HEK293 (cell line): Measurements from ENCODE around the gene BACH2.

Source experiments
- CTCF ChIA-PET: fragments of 350-600 bp; formaldehyde crosslinking; extraction: SDS; loops from one replicate; lab custom pipeline; 2021; ENCODE audit warnings: antibody characterized with exemption; lab: Yijun Ruan, JAX
- POLR2A ChIA-PET: fragments of 300-600 bp; formaldehyde crosslinking; extraction: SDS; loops from one replicate; lab custom pipeline; 2020; ENCODE audit warnings: antibody characterized with exemption, inconsistent platforms; lab: Yijun Ruan, JAX
- H3K27ac ChIP-seq: fragments of 200-500 bp; sonication (Bioruptor generic); 2 replicates; pipeline ENCODE4 v1.5.1; 2014; ENCODE audit warnings: low read depth, low read length, control low read depth, inconsistent platforms; ENCODE audit errors: extremely low read depth
- H3K36me3 ChIP-seq, 2 experiments: fragments of 200-500 bp in 1 of 2; sonication (Bioruptor generic) in 1 of 2; 1 replicate in 1 of 2; 2 replicates in 1 of 2; pipeline ENCODE4 v1.5.1; 2014 to 2017; ENCODE audit warnings: inconsistent platforms in 2 of 2, low read length in 2 of 2; ENCODE audit not compliant: control insufficient read depth in 2 of 2, insufficient read depth in 1 of 2
- H3K4me1 ChIP-seq: fragments of 200-500 bp; sonication (Bioruptor generic); 2 replicates; pipeline ENCODE4 v1.5.1; 2014; ENCODE audit warnings: mild to moderate bottlenecking, low read length, inconsistent platforms; ENCODE audit not compliant: control insufficient read depth, insufficient read depth
- H3K4me3 ChIP-seq: 2 replicates; pipeline ENCODE4 v1.5.1; 2011; ENCODE audit warnings: low read depth, mild to moderate bottlenecking, control low read depth, low read length, moderate library complexity
- H3K9me3 ChIP-seq: fragments of 200-500 bp; sonication (Bioruptor generic); 2 replicates; pipeline ENCODE4 v1.5.1; 2014; ENCODE audit warnings: low read depth, low read length, inconsistent platforms; ENCODE audit not compliant: control insufficient read depth, insufficient read depth
- ELK4 ChIP-seq: IDR thresholded peaks from 2 replicates; pipeline ENCODE4 v1.6.1; 2011; ENCODE audit warnings: mild to moderate bottlenecking, low read depth, low read length, borderline replicate concordance
- KLF1 ChIP-seq: fragments of 450-650 bp; formaldehyde crosslinking; IDR thresholded peaks from 2 replicates; pipeline ENCODE4 v1.5.1; 2016; ENCODE audit warnings: missing biosample characterization, missing genetic modification characterization
- KLF10 ChIP-seq: fragments of 450-650 bp; IDR thresholded peaks from 2 replicates; pipeline ENCODE4 v1.5.1; 2018; ENCODE audit warnings: missing biosample characterization, mild to moderate bottlenecking, missing genetic modification characterization
- MZF1 ChIP-seq: fragments of 450-650 bp; formaldehyde crosslinking; IDR thresholded peaks from 2 replicates; pipeline ENCODE4 v1.5.1; 2017; ENCODE audit warnings: missing biosample characterization, missing genetic modification characterization, borderline replicate concordance
- OVOL3 ChIP-seq: fragments of 450-650 bp; formaldehyde crosslinking; IDR thresholded peaks from 2 replicates; pipeline ENCODE4 v1.5.1; 2016; ENCODE audit warnings: missing biosample characterization, missing genetic modification characterization
- RBAK ChIP-seq: fragments of 450-650 bp; formaldehyde crosslinking; IDR thresholded peaks from 2 replicates; pipeline ENCODE4 v1.5.1; 2016; ENCODE audit warnings: missing biosample characterization, missing genetic modification characterization
- YY1 ChIP-seq: fragments of 450-650 bp; formaldehyde crosslinking; IDR thresholded peaks from 2 replicates; pipeline ENCODE4 v1.5.1; 2018; ENCODE audit warnings: missing biosample characterization, missing genetic modification characterization
- ZBTB17 ChIP-seq: fragments of 450-650 bp; formaldehyde crosslinking; IDR thresholded peaks from 2 replicates; pipeline ENCODE4 v1.5.1; 2016; ENCODE audit warnings: missing biosample characterization, missing genetic modification characterization
- ZNF140 ChIP-seq: fragments of 450-650 bp; formaldehyde crosslinking; IDR thresholded peaks from 2 replicates; pipeline ENCODE4 v1.5.1; 2016; ENCODE audit warnings: missing biosample characterization, missing genetic modification characterization
- ZNF155 ChIP-seq: fragments of 450-650 bp; formaldehyde crosslinking; IDR thresholded peaks from 2 replicates; pipeline ENCODE4 v1.5.1; 2016; ENCODE audit warnings: missing biosample characterization, missing genetic modification characterization
- ZNF169 ChIP-seq: fragments of 450-650 bp; formaldehyde crosslinking; IDR thresholded peaks from 2 replicates; pipeline ENCODE4 v1.5.1; 2016; ENCODE audit warnings: missing biosample characterization, missing genetic modification characterization
- ZNF221 ChIP-seq: fragments of 450-650 bp; formaldehyde crosslinking; IDR thresholded peaks from 2 replicates; pipeline ENCODE4 v1.5.1; 2017; ENCODE audit warnings: missing biosample characterization, missing genetic modification characterization, borderline replicate concordance
- ZNF292 ChIP-seq: fragments of 450-650 bp; formaldehyde crosslinking; IDR thresholded peaks from 2 replicates; pipeline ENCODE4 v1.5.1; 2016; ENCODE audit warnings: low read depth, missing biosample characterization, missing genetic modification characterization, borderline replicate concordance
- ZNF48 ChIP-seq: fragments of 450-650 bp; formaldehyde crosslinking; IDR thresholded peaks from 2 replicates; pipeline ENCODE4 v1.5.1; 2016; ENCODE audit warnings: missing biosample characterization, missing genetic modification characterization
- ZNF510 ChIP-seq: fragments of 450-650 bp; formaldehyde crosslinking; IDR thresholded peaks from 2 replicates; pipeline ENCODE4 v1.5.1; 2018; ENCODE audit warnings: mild to moderate bottlenecking, missing genetic modification characterization, missing biosample characterization; ENCODE audit not compliant: insufficient replicate concordance
- ZNF544 ChIP-seq: fragments of 450-650 bp; formaldehyde crosslinking; IDR thresholded peaks from 2 replicates; pipeline ENCODE4 v1.5.0; 2017; ENCODE audit warnings: missing biosample characterization, missing genetic modification characterization
- ZNF560 ChIP-seq: fragments of 450-650 bp; formaldehyde crosslinking; IDR thresholded peaks from 2 replicates; pipeline ENCODE4 v1.5.1; 2017; ENCODE audit warnings: missing biosample characterization, missing genetic modification characterization, borderline replicate concordance
- ZNF600 ChIP-seq: fragments of 450-650 bp; formaldehyde crosslinking; IDR thresholded peaks from 2 replicates; pipeline ENCODE4 v1.5.1; 2016; ENCODE audit warnings: missing biosample characterization, missing genetic modification characterization
- ZNF610 ChIP-seq: fragments of 450-650 bp; formaldehyde crosslinking; IDR thresholded peaks from 2 replicates; pipeline ENCODE4 v1.5.1; 2016; ENCODE audit warnings: missing biosample characterization, missing genetic modification characterization, borderline replicate concordance
- ZNF626 ChIP-seq: fragments of 450-650 bp; sonication (Bioruptor Pico); formaldehyde crosslinking; IDR thresholded peaks from 2 replicates; pipeline ENCODE4 v1.5.1; 2018; ENCODE audit warnings: missing biosample characterization, missing genetic modification characterization, inconsistent platforms
- ZNF660 ChIP-seq: fragments of 450-650 bp; IDR thresholded peaks from 2 replicates; pipeline ENCODE4 v1.5.1; 2018; ENCODE audit warnings: missing biosample characterization, mild to moderate bottlenecking, missing genetic modification characterization
- ZNF768 ChIP-seq: fragments of 450-650 bp; formaldehyde crosslinking; IDR thresholded peaks from 2 replicates; pipeline ENCODE4 v1.5.1; 2018; ENCODE audit warnings: missing biosample characterization, mild to moderate bottlenecking, missing genetic modification characterization
- TF ChIP-seq, protein P1 (sequence below): sonication (generic); formaldehyde crosslinking; IDR thresholded peaks from 2 replicates; pipeline ENCODE4 v1.8.1; 2022; ENCODE audit warnings: mild to moderate bottlenecking, moderate library complexity, missing genetic modification reagents

Gene BACH2

GRCh38 chr6:90035047-90035723 lies 261.5 kb downstream of the BACH2 start:
- H3K4me3 ChIP-seq = no peak overlapping the region
- H3K9me3 ChIP-seq = no peaks in the 10 kb centered on the region
- ChIA-PET CTCF (no interaction called here), POLR2A (no interaction called here)
- no peaks in the 10 kb centered on the region for H3K4me1 ChIP-seq
- no peak overlapping the region for H3K27ac ChIP-seq
- H3K36me3 ChIP-seq = no peaks in the 10 kb centered on the region
- TF ChIP-seq KLF1 (tag by site-specific recombination) = no peak
- no peak for TF ChIP-seq ZNF169 (tag by site-specific recombination)
- no peak for TF ChIP-seq ZNF600
- TF ChIP-seq ZNF544 (tag by site-specific recombination) = no peak
- no peak for TF ChIP-seq ZNF610 (tag by site-specific recombination)
- TF ChIP-seq, all 188 proteins: peak for 0

DNA sequence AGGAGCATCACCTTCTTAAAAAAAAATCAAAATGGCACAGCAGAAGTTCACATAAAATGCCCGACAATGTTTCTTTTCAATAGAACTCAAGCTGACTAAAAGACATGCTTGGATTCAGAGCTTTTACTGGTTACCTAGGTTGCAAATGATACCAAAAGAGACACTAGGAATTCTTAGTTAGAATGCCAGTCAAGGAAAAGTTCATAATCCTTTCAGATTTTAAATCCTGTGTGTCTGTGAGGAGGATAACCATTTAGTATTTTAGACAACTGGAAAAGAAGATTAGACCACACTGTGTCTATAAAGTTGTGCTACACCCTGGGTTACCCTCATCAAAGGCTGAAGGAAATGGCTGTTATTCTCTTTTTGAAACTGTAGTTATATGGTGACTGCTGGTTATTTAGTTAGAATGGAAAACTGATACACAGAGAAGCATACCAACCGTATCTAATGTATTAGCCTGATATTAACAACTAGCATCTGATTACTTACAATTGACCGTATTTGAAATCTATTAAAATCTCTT lies 262.8 kb downstream of the BACH2 start:
- CTCF ChIA-PET = no interaction called here
- no peak overlapping the region for H3K4me3 ChIP-seq
- no peaks in the 10 kb centered on the region for H3K4me1 ChIP-seq
- no peak overlapping the region for H3K27ac ChIP-seq
- no peak for TF ChIP-seq ZNF140 (tag by site-specific recombination)
- TF ChIP-seq, protein P1, sequence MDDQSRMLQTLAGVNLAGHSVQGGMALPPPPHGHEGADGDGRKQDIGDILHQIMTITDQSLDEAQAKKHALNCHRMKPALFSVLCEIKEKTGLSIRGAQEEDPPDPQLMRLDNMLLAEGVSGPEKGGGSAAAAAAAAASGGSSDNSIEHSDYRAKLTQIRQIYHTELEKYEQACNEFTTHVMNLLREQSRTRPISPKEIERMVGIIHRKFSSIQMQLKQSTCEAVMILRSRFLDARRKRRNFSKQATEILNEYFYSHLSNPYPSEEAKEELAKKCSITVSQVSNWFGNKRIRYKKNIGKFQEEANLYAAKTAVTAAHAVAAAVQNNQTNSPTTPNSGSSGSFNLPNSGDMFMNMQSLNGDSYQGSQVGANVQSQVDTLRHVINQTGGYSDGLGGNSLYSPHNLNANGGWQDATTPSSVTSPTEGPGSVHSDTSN (CRISPR knock-in tag) = no peak
- no peak for TF ChIP-seq KLF10 (tag by site-specific recombination)
- TF ChIP-seq ZNF660 = no peak
- no peak for TF ChIP-seq ZNF221 (tag by site-specific recombination)
- TF ChIP-seq ZBTB17 (tag by site-specific recombination) = no peak
- TF ChIP-seq ZNF292 (tag by site-specific recombination) = no peak
- TF ChIP-seq ZNF626 = no peak
- TF ChIP-seq ZNF48 = no peak
- TF ChIP-seq ZNF768 (tag by site-specific recombination) = no peak
- no peak for TF ChIP-seq YY1
- no peak for TF ChIP-seq OVOL3
- TF ChIP-seq ELK4 = no peak
- TF ChIP-seq ZNF560 (tag by site-specific recombination) = no peak
- TF ChIP-seq KLF1 (tag by site-specific recombination) = no peak
- TF ChIP-seq MZF1 (tag by site-specific recombination) = no peak
- TF ChIP-seq RBAK (tag by site-specific recombination) = no peak
- TF ChIP-seq ZNF510 (tag by site-specific recombination) = no peak
- TF ChIP-seq ZNF155 (tag by site-specific recombination) = no peak
- TF ChIP-seq, all 188 proteins: peak for 0
- H3K9me3 ChIP-seq = no peaks in the 10 kb centered on the region
- H3K36me3 ChIP-seq = no peaks in the 10 kb centered on the region
- POLR2A ChIA-PET = no interaction called here
